GM12864 (cell line): Measurements from ENCODE around the gene UAP1L1.

Experiments
- DNase-seq: peaks from one replicate; pipeline ENCODE4 v3.0.0-alpha.2; 2011; ENCODE audit warnings: low read depth
- H3K4me3 ChIP-seq: 2 replicates; pipeline ENCODE4 v1.5.1; 2011; ENCODE audit warnings: mild to moderate bottlenecking, low read depth, low read length, control low read depth
- TF ChIP-seq, protein P1 (sequence below): IDR thresholded peaks from 2 replicates; pipeline ENCODE4 v1.5.1; 2011; ENCODE audit warnings: low read depth, mild to moderate bottlenecking, moderate library complexity, low read length, control low read depth, inconsistent platforms; ENCODE audit errors: missing control alignments

Gene UAP1L1

DNA sequence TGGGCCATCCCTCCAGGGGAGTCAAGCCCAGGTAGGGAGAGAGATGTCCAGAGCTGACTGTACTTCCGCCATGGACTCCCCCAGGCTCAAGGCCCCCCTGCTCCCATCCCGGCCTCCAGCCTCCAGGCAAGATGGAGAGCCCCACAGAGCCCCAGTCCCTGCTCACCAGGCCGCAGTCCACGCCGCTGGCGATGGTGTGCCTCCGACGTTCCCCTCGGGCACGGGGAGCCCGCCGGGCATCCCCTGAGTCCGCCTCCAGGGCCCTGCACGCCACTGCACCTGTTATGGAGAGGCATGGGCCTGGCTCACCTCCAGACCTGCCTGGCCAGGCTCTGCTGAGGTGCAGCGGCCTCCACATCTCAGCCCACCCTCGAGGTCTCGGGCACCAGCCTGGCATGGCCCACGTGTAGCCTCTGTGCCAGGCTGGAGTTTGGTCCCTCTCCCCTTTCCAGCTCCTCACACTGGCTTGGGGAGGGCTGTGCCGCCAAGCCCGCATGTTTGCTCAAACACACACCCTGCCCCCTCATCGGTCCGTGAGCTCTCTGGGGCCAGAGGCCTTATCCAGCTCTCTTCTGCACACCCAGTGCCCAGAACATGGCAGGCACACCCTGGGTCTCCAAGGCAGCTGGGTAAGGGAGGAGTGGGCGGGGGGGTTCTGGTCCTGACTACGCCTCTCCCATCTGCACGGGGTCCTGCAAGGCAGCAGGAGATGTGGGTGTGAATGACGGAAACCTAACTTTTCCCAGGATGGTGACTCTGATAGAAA lies 11.0 kb upstream of the UAP1L1 start:
- TF ChIP-seq, protein P1, sequence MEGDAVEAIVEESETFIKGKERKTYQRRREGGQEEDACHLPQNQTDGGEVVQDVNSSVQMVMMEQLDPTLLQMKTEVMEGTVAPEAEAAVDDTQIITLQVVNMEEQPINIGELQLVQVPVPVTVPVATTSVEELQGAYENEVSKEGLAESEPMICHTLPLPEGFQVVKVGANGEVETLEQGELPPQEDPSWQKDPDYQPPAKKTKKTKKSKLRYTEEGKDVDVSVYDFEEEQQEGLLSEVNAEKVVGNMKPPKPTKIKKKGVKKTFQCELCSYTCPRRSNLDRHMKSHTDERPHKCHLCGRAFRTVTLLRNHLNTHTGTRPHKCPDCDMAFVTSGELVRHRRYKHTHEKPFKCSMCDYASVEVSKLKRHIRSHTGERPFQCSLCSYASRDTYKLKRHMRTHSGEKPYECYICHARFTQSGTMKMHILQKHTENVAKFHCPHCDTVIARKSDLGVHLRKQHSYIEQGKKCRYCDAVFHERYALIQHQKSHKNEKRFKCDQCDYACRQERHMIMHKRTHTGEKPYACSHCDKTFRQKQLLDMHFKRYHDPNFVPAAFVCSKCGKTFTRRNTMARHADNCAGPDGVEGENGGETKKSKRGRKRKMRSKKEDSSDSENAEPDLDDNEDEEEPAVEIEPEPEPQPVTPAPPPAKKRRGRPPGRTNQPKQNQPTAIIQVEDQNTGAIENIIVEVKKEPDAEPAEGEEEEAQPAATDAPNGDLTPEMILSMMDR, result no peak

DNA sequence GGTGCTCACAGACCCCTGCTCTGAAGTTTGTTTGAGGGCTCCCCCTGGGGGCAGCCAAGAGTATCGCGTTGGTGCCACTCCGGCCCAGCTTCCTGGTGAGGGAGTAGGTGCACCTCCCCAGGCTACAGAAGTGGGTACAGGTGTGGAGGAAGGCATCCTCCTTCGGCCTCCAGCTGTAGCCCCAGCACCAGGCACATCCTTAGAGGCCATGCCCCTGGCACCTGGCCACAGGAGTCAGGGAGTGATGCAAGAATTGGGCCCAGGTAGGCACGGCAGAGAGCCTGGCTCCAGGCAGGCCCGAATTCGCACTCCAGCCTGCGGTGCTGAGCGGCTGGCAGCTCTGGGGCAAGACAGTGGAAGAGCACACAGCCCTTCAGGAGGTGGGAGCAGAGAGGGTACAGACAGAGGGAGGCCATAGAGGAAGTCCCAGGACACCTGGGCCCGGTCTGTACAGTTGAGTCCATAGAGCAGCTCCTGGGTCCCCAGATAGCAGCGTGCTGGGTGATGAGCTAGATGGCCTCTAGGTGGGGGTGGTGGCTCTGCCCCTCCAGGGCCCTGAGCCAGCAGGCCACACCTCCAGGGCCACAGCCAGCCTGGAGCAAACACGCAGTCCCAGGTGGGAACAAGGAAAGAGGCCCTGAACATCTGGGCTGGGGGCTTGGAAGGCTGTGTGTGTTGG lies 9.3 kb upstream of the UAP1L1 start:
- peak; percentile 79 for DNase-seq
- peak overlapping the region; percentile 77 for H3K4me3 ChIP-seq

More for the DNA sequence above, 11.0 kb upstream of the UAP1L1 start:
- H3K4me3 ChIP-seq, result no peak overlapping the region
- no peak for DNase-seq

DNA sequence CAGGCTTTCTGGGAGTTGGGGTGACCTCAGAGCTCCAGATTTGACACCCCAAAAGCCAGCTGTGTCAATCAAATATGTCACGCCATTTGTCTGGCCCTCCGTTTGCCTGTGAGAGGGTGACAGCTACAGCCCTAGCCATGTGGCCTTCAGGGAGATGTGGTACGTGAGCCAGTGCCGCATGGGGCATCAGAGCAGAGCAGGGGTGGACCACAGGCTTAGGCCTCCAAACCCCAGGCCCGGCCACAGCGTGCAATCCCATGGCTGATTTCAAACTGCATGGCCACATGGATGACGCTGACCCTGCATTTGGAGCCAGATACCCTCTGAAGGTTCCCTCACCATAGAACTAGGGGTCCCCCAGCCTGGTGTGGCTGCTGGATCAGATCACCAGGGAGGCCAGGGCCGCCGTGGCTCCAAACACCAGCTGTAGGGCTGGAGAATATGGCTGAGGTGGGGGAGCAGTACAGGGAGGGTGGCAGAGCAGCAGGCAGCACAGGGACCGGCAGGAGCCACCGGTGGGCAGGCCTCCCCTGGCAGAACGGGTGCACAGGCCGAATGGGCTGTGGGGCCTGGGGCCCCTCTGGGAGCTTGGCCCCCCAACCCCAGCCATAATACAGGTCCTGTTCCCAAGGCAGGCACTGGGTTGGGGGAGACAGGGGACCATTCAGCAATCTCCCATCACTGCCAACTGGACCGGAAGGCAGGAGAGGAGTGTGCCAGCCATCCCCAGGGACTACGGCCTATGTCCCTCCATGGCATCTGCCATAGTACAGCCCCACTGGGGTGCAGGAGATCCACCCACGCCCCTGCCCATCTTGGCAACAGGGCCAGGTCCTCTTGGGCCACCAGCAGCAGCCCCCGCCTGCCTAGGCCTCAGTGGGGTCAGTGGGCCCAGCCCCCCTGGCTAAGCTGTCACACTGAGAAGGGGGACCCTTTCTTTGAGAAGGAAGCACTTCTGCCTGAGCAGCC lies 8.5 kb upstream of the UAP1L1 start:
- peak overlapping the region; percentile 77 for H3K4me3 ChIP-seq
- TF ChIP-seq, protein P1, result no peak
- DNase-seq, result no peak

More for the DNA sequence above, 9.3 kb upstream of the UAP1L1 start:
- TF ChIP-seq, protein P1, result peak; percentile 78

DNA sequence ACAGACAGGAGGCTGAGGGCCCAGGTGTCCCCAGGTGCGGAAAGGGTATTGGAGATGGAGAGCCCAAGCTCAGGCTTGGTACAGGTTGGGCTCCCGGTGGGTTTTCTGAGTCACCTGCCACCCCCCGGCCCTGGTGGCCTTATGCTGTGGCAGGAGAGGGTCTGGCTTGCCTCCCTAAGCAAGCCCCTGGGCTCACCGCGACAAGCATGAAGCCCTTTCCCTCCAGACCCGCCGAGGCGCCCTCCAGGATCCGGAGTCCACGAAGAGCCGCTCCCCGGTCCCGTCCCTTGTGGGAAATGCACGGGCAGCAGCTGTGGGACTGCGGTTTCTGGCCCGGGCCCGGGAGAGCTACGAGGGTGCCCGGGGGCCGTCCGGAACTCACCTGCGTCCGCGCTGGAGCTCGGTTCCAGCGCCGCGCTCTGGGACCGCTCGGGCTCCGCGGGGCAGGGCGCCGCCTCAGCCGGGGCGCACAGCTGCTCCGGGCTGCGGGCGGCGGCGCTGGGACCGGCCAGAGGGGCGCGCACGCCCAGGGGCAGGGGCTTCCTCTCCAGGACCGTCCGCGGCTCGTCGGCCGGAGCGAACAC lies 7.7 kb upstream of the UAP1L1 start:
- no peak for DNase-seq

DNA sequence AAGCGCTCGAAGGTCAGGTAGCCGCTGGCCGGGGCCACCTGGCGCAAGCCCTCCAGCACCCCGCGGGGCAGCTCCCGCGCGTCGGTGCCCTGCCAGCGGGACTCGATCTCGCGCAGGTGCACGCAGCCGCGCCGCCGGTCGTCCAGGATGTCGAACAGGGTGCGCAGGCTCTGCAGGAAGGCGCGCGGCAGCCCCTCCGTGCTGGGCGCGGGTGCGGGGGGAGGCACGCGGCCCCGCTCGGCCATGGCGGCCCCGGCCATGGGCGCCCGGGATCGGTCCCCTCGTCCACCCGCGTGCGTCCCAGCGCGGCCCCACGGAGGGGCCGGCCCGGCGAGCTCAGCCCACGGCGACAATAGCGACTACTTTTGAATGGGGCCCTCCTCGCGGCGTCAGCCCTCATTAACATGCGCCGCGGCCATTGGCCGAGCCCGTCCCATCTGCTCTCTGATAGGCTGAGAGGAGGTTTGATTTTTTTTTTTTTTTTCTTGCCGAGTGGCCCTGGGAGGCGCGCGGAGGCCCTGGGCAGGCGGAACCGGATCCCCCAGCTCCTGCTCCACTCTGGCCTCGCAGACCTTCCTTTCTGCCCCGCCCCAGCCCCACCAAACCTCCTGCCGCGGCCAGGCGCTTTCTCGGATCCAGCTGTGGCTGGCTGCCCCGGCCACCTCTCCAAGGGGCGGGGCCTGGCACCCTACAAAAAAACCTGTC lies 7.0 kb upstream of the UAP1L1 start, which contains the start of gene SAPCD2:
Gene SAPCD2, minus strand, starts transcription at position 357 of the 705 bp plus-strand sequence. Its CDS starts 97 bp downstream, at position 260.
- peak; percentile 70 for DNase-seq
- TF ChIP-seq, protein P1, result no peak

More for the DNA sequence above, 7.7 kb upstream of the UAP1L1 start:
- peak overlapping the region; percentile 77 for H3K4me3 ChIP-seq
- TF ChIP-seq, protein P1, result no peak

DNA sequence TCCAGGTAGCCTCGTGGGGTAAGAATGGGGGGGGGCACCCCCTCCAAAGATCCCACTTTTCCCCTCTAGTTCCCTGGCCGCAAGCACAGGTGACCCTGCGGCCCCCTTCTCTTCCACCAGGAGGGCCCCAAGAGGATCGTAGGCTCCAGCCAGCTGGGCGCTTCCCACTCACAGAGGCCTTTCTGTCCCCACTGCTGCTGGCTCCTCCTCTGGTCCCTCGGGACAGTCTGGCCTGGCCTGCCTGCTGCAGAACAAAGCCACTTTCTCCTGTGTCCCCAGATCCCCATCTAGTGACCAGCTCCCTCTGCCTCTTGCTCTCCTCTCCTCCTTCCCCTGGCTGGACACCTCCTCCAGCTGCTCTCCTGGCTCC lies 6.4 kb upstream of the UAP1L1 start:
- TF ChIP-seq, protein P1, result no peak
- no peak for DNase-seq
- H3K4me3 ChIP-seq, result peak overlapping the region; percentile 77

More for the DNA sequence above, 7.0 kb upstream of the UAP1L1 start, which contains the start of gene SAPCD2:
- peak within 1 kb of the TSS; percentile 77 for H3K4me3 ChIP-seq
